Activated CD4-positive, alpha-beta T cell treated with anti-CD3 and anti-CD28 coated beads, Interleukin-2, amount 50 U/mL, for 16 hours (primary cell): ENCODE results near the gene MAGI2.
"Not testable (repeated sequence)": the region's sequence is repeated elsewhere in the genome, so short reads cannot be mapped to it uniquely, and the experiment has no call there.

Experiments
- DNase-seq: peaks from one replicate; pipeline ENCODE4 v3.0.0-alpha.2; 2020

The MAGI2 gene

GRCh38 chr7:79132844-79133451 lies 320.5 kb downstream of the MAGI2 start:
- no peak for DNase-seq

GRCh38 chr7:79130715-79131114 lies 322.8 kb downstream of the MAGI2 start:
- DNase-seq = no peak

DNA sequence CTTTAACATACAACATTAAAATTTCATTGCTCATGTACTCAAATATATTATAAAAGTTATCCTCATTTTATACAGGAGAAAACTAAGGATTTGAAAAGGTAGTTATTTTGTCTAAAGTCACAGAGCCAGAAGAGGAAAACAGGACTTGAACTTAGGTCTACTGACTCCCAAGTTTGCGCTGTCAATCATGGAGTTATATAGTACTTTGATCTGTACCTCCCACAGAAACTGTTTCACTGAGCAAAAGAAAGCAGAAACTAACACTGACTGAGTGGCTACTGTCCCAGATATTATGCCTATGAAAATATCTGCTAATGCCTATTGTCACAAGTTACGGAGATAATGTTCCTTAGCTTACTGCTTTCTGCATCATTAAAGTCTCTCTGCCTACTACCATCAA lies 329.1 kb downstream of the MAGI2 start:
- DNase-seq = no peak

DNA sequence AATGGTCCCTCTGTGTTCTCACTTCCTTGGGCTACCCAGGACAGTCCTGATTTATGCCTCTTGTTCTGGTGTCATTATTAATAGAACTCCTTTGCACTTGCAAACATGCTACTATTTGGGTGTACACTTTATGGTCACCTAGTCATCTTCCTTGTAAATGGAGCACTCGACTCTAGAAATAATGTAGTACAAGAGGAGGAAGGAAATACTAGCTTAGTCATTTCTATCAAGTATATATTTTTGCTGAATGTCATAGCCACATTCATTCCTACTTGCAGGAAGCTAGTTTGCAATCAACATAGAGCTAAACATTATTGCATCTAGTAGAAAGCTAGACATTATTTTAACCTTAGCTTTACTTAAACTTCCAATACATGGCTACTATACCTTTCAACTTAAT lies 335.3 kb downstream of the MAGI2 start:
- no peak for DNase-seq

GRCh38 chr7:79096361-79096805 lies 357.1 kb downstream of the MAGI2 start:
- no peak for DNase-seq

DNA sequence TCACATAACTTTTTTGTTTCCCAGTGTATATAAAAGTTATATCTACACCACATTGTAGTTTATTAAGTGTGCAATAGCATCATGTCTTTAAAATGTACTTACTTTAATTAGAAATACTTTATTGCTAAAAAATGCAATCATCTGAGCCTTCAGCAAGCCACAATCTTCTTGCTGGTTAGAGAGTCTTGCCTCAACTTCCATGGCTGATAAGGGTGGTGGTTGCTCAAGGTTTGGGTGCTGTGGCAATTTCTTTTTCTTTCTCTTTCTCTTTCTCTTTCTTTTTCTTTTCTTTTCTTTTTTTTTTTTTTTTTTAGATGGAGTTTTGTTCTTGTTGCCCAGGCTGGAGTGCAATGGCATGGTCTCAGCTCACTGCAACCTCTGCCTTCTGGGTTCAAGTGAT lies 360.0 kb downstream of the MAGI2 start:
- no peak for DNase-seq

DNA sequence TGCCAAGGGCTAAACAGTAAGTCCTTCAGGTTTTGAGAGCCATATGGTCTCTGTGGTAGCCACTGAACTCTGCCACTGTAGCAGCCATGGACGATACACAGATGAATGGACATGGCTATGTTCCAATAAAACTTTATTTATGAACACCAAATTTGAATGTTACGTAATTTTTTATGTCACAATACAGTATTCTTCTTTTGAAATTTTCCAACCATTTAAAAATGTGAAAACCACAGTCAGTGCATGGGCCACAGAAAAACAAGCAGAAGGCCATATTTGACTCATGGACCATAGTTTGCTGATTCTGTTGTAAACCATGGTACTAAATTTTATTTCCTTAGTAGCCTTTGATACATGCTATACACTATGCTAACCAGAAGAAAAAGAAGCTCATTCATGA lies 361.8 kb downstream of the MAGI2 start:
- DNase-seq = no peak

DNA sequence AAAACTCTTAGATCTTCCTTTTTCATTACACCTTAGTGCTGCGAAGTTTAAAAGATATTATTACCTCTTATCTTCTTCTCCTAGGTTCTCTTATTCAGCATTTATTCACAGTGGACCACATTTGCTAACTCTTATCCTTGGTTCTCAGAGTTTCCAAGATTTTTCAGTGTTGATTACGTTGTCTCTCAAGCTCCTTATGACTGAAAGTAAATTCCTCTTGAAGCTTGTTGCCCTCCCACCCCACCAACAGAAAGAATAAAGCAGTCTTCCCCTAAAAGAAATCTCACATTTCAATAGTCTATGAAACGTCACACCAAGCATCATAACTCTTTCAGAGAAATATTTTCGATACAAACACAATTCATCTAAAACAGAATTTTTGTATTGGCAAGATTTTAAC lies 362.5 kb downstream of the MAGI2 start:
- DNase-seq = no peak

GRCh38 chr7:79090543-79090942 lies 362.9 kb downstream of the MAGI2 start:
- DNase-seq = no peak

DNA sequence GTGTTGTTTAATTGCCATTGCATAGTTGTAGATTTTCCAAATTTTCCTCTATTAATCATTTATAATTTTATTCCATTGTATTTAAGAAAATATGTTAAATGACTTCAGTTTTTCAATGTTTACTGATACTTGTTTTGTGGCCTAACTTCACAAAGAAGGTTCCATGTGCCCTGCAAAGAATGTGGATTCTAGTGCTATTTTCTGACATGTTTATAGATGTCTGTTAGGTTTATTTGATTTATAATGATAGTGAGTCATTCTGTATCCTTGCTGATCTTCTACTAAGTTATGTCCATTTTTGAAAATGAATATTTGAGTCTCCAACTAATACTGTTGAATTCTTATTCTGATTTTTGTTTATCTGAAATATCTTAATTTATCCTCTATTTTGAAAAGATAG lies 369.0 kb downstream of the MAGI2 start:
- no peak for DNase-seq

- DNase-seq = no peak
Measured at GRCh38 chr7:79079919-79080554, 373.4 kb downstream of the MAGI2 start.

GRCh38 chr7:79078273-79078672 lies 375.2 kb downstream of the MAGI2 start:
- no peak for DNase-seq

DNA sequence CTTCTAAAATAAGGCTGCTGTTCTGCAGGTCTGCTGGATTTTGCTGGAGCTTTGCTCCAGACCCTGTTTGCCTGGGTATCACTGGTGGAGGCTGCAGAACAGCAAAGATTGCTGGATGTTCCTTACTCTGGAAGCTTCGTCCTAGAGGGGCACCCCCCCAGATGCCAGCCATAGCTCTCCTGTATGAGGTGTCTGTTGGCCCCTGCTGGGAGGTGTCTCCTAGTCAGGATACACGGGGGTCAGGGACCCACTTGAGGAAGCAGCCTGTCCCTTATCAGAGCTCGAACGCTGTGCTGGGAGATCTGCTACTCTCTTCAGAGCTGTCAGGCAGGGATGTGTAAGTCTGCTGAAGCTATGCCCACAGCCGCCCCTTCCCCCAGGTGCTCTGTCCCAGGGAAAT lies 382.3 kb downstream of the MAGI2 start:
- DNase-seq = not testable (repeated sequence)

DNA sequence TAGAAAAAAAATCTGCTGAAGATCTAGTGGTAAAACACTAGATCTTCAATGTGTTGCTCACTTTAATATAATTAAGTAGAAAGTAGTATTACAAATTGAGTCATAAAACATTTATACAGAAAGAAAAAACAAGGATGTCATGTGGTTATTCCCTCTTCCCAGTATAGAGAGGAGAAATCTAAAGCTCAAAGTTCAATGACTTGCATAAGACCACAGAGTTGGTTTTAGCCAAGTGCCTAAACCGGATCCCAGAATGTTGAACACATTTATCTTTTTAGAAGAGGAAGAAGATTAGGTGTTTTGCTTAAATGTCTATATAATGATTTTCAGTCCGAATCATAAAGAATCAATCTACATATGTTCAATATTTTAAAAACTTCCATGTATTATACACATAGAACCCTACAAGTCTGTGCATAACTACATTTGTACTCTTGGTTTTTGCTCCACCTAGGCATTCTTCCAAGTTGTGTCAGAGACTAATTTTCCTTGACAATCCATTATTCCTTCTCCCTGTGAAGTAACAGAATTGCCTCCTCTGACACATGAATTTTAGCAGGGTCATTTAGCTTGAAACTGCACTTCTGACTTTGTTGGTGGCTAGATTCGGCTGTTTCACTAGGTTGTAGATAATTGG lies 389.2 kb downstream of the MAGI2 start:
- no peak for DNase-seq

- no peak for DNase-seq
Measured at GRCh38 chr7:79063019-79063698, 390.3 kb downstream of the MAGI2 start.

- DNase-seq = no peak
Measured at GRCh38 chr7:79060498-79060897, 393.0 kb downstream of the MAGI2 start.

DNA sequence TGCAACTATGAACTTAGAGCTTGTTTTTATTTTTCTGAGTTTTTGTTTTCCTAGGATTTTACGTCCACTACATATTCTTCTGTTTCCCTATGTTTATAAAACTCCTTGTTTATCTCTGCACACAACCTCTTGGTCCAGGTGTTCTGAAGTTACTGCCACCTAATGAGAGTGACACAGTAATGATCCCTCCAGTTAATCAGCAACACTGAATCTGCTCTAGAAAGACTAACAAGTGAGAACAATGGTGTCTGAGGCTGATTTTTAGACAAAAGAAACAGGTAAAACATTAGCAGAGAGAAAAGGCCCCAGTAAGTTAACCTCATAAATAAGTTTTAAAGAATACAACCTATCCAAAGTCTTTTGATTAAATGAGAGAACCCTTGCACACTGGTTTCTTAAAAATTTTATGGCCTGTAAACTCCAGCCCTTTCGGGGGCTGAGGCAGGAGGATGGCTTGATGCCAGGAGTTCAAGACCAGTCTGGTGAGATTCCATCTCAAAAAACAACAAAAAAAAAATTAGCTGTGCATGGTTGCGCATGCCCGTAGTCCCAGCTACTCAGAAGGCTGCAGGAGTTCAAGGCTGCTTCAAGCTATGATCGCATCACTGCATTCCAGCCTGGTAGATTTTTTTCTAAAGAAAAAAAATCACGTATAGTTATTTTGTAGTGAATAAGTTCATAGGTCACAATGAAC lies 397.6 kb downstream of the MAGI2 start:
- no peak for DNase-seq

DNA sequence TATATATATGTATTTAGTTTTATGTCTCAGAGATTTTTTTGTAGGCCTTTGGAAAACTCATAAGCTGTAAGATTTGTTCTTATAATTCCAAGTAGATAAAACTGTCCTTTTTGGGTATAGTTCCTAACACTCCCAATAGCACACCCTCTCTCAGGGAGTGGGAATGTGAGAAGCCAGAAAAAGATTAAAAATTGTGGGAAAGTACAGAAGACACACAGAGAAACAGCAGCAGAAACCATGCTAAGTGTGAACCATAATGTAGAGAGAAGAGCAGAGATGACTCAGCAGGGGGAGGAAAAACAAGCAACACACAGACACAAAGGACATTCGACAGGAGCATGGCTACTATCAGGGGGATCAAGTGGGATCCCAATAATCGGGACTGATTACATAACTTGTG lies 401.6 kb downstream of the MAGI2 start:
- no peak for DNase-seq

- DNase-seq = no peak
Measured at GRCh38 chr7:79050603-79051002, 402.9 kb downstream of the MAGI2 start.

DNA sequence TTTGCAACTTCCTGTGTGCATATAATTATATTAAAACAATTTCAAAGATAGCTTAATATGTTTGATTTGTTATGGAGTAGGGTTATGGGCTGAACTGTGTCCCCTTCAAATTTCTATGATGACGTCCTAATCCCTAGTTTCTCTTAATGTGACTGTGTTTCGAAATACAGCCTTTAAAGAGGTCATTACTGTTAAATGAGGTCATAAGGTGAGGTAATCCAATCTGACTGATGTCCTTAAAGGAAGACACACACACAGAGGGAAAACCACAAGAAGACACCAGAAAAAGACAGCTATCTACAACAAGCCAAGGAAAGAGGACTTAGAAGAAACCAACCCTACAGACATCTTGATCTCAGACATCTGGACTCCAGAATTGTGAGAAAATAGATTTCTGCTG lies 407.4 kb downstream of the MAGI2 start:
- no peak for DNase-seq

- DNase-seq = no peak
Measured at GRCh38 chr7:79037001-79037400, 416.5 kb downstream of the MAGI2 start.

- no peak for DNase-seq
Measured at GRCh38 chr7:79036356-79036755, 417.1 kb downstream of the MAGI2 start.

- no peak for DNase-seq
Measured at GRCh38 chr7:79035858-79036257, 417.6 kb downstream of the MAGI2 start.
